Cardiac fibroblast (primary cell): ENCODE results near the gene AGMAT.

Experiments used
- DNase-seq, 2 donors: peaks; one replicate each; pipeline versions ENCODE4 v3.0.0 to v3.0.0-alpha.2; 2010; ENCODE audit warnings: low read depth in 2 of 2
- H3K4me3 ChIP-seq, 2 donors: replicated peaks in 1 of 2; 1 replicate in 1 of 2; 2 replicates in 1 of 2; pipeline ENCODE4 v1.5.1; 2011; ENCODE audit warnings: low read depth in 2 of 2, low read length in 2 of 2, mild to moderate bottlenecking in 2 of 2, moderate library complexity in 1 of 2
- TF ChIP-seq, protein P1 (sequence below): IDR thresholded peaks from one replicate; pipeline ENCODE4 v1.5.1; 2011; ENCODE audit warnings: low read depth, mild to moderate bottlenecking, low read length, inconsistent platforms

AGMAT gene, protein sequence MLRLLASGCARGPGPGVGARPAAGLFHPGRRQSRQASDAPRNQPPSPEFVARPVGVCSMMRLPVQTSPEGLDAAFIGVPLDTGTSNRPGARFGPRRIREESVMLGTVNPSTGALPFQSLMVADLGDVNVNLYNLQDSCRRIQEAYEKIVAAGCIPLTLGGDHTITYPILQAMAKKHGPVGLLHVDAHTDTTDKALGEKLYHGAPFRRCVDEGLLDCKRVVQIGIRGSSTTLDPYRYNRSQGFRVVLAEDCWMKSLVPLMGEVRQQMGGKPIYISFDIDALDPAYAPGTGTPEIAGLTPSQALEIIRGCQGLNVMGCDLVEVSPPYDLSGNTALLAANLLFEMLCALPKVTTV

GRCh38 chr1:15584489-15585363 lies at the start of gene AGMAT:
TSS of gene AGMAT (minus strand) at chr1:15585051. CDS start at chr1:15584967, 84 bp downstream.
- peak; percentile 31 to 32 for DNase-seq
- TF ChIP-seq, protein P1, sequence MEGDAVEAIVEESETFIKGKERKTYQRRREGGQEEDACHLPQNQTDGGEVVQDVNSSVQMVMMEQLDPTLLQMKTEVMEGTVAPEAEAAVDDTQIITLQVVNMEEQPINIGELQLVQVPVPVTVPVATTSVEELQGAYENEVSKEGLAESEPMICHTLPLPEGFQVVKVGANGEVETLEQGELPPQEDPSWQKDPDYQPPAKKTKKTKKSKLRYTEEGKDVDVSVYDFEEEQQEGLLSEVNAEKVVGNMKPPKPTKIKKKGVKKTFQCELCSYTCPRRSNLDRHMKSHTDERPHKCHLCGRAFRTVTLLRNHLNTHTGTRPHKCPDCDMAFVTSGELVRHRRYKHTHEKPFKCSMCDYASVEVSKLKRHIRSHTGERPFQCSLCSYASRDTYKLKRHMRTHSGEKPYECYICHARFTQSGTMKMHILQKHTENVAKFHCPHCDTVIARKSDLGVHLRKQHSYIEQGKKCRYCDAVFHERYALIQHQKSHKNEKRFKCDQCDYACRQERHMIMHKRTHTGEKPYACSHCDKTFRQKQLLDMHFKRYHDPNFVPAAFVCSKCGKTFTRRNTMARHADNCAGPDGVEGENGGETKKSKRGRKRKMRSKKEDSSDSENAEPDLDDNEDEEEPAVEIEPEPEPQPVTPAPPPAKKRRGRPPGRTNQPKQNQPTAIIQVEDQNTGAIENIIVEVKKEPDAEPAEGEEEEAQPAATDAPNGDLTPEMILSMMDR: peak; percentile 42

GRCh38 chr1:15633756-15634420 lies 49.0 kb upstream of the AGMAT start:
- no peak overlapping the region for H3K4me3 ChIP-seq
- TF ChIP-seq, protein P1: no peak
- no peak for DNase-seq

More at GRCh38 chr1:15584489-15585363, at the start of gene AGMAT:
- H3K4me3 ChIP-seq: peak within 1 kb of the TSS; percentile 39 to 50

- no peak for DNase-seq
- H3K4me3 ChIP-seq: no peak overlapping the region
- TF ChIP-seq, protein P1: no peak
Measured at GRCh38 chr1:15628003-15628402, 43.2 kb upstream of the AGMAT start.

GRCh38 chr1:15627343-15627988 lies 42.6 kb upstream of the AGMAT start:
- no peak overlapping the region for H3K4me3 ChIP-seq
- DNase-seq: peak in 1 of 2 donors; percentile 15
- TF ChIP-seq, protein P1: no peak

GRCh38 chr1:15626269-15626950 lies 41.6 kb upstream of the AGMAT start:
- no peak for DNase-seq
- H3K4me3 ChIP-seq: no peak overlapping the region
- TF ChIP-seq, protein P1: no peak
